WTC11 (cell line): ENCODE measurements around the gene ADAMTS2. TPM values are rescaled to one million over a fixed set of nuclear protein-coding genes. Genes with fewer than 3 reads are reported as not detected.

Experiments
- ATAC-seq: fragments of 200-7000 bp; cut with Tn5 transposase; 2 replicates; pipeline ENCODE4 v1.10.0; 2021; ENCODE audit warnings: mild to moderate bottlenecking, moderate library complexity
- CTCF ChIA-PET: fragments of 300-600 bp; sonication (Branson Sonifier 250); formaldehyde crosslinking; loops from one replicate; lab custom pipeline; 2021; ENCODE audit warnings: antibody characterized with exemption; lab: Charles Lee
- POLR2A ChIA-PET: fragments of 350-600 bp; sonication (Branson Sonifier 250); formaldehyde crosslinking; loops from one replicate; lab custom pipeline; 2021; ENCODE audit warnings: antibody characterized with exemption; lab: Charles Lee
- DNase-seq: peaks from one replicate; pipeline ENCODE4 v3.0.0; 2021; ENCODE audit warnings: low spot score
- H3K27ac Mint-ChIP-seq: 2 replicates; pipeline ENCODE4 v1.8.0; 2021; ENCODE audit warnings: mixed read lengths
- H3K27me3 Mint-ChIP-seq: 2 replicates; pipeline ENCODE4 v1.8.0; 2021; ENCODE audit warnings: low read depth, mild to moderate bottlenecking, moderate library complexity, mixed read lengths
- H3K36me3 Mint-ChIP-seq: 2 replicates; pipeline ENCODE4 v1.8.0; 2021; ENCODE audit warnings: mixed read lengths
- H3K4me1 Mint-ChIP-seq: 2 replicates; pipeline ENCODE4 v1.8.0; 2022; ENCODE audit warnings: mixed read lengths
- H3K4me3 Mint-ChIP-seq: 2 replicates; pipeline ENCODE4 v1.8.0; 2021; ENCODE audit warnings: mild to moderate bottlenecking, moderate library complexity, mixed read lengths
- H3K9me3 Mint-ChIP-seq: 2 replicates; pipeline ENCODE4 v1.8.0; 2021; ENCODE audit warnings: mixed read lengths
- ATF1 ChIP-seq: sonication (generic); formaldehyde crosslinking; IDR thresholded peaks from 2 replicates; pipeline ENCODE4 v1.8.1; 2023; ENCODE audit warnings: mild to moderate bottlenecking, moderate library complexity, missing genetic modification reagents
- ETV6 ChIP-seq: sonication (generic); formaldehyde crosslinking; IDR thresholded peaks from 2 replicates; pipeline ENCODE4 v1.8.1; 2022; ENCODE audit warnings: mild to moderate bottlenecking, missing genetic modification reagents
- GABPB1 ChIP-seq: sonication (generic); formaldehyde crosslinking; IDR thresholded peaks from 2 replicates; pipeline ENCODE4 v1.8.1; 2023; ENCODE audit warnings: mild to moderate bottlenecking, missing genetic modification reagents
- HMGA2 ChIP-seq: fragments of 250-450 bp; sonication (Bioruptor Pico); IDR thresholded peaks from 2 replicates; pipeline ENCODE4 v1.4.0; 2021; ENCODE audit warnings: mild to moderate bottlenecking, moderate library complexity
- IRF2 ChIP-seq: sonication (generic); formaldehyde crosslinking; IDR thresholded peaks from 2 replicates; pipeline ENCODE4 v1.8.0; 2022; ENCODE audit warnings: low read depth, missing genetic modification reagents, borderline replicate concordance
- JUN ChIP-seq: sonication (generic); formaldehyde crosslinking; IDR thresholded peaks from 2 replicates; pipeline ENCODE4 v1.8.0; 2023; ENCODE audit warnings: mild to moderate bottlenecking, missing genetic modification reagents
- MXD4 ChIP-seq: fragments of 250-450 bp; sonication (Bioruptor Pico); IDR thresholded peaks from 2 replicates; pipeline ENCODE4 v1.8.0; 2021; ENCODE audit warnings: mild to moderate bottlenecking, moderate library complexity, borderline replicate concordance
- MYBL2 ChIP-seq: sonication (generic); formaldehyde crosslinking; IDR thresholded peaks from 2 replicates; pipeline ENCODE4 v1.8.1; 2023; ENCODE audit warnings: mild to moderate bottlenecking, moderate library complexity, missing genetic modification reagents
- PRRX2 ChIP-seq: fragments of 250-450 bp; sonication (Bioruptor Pico); IDR thresholded peaks from 2 replicates; pipeline ENCODE4 v1.8.0; 2021; ENCODE audit warnings: mild to moderate bottlenecking
- ZBTB21 ChIP-seq: sonication (generic); formaldehyde crosslinking; IDR thresholded peaks from 2 replicates; pipeline ENCODE4 v1.8.1; 2023; ENCODE audit warnings: mild to moderate bottlenecking, missing genetic modification reagents, borderline replicate concordance
- ZNF219 ChIP-seq: sonication (generic); formaldehyde crosslinking; IDR thresholded peaks from 2 replicates; pipeline ENCODE4 v1.8.0; 2023; ENCODE audit warnings: missing genetic modification reagents, mild to moderate bottlenecking, borderline replicate concordance
- ZNF232 ChIP-seq: sonication (generic); formaldehyde crosslinking; IDR thresholded peaks from 2 replicates; pipeline ENCODE4 v1.8.0; 2022; ENCODE audit warnings: mild to moderate bottlenecking, missing genetic modification reagents
- ZNF425 ChIP-seq: fragments of 250-450 bp; sonication (Bioruptor Pico); conservative IDR thresholded peaks from 2 replicates; pipeline ENCODE4 v1.9.0; 2021; ENCODE audit warnings: mild to moderate bottlenecking
- ZNF532 ChIP-seq: fragments of 250-450 bp; sonication (Bioruptor Pico); IDR thresholded peaks from 2 replicates; pipeline ENCODE4 v1.9.0; 2021; ENCODE audit warnings: mild to moderate bottlenecking, borderline replicate concordance
- total RNA-seq: library from RNA; stranded (reverse); gene quantifications from 3 replicates; pipeline ENCODE4 v1.2.3, GENCODE V29; 2021
- TF ChIP-seq, protein P1 (sequence below): fragments of 250-450 bp; sonication (Bioruptor Pico); IDR thresholded peaks from 2 replicates; pipeline ENCODE4 v1.9.0; 2021; ENCODE audit warnings: moderate library complexity, mild to moderate bottlenecking, inconsistent platforms, borderline replicate concordance

The ADAMTS2 gene
- total RNA-seq, 1 experiment from 2014 or later = 11.2 TPM

- no peak for ATAC-seq
- ChIA-PET CTCF (interaction anchor here (2.6 kb wide), 1 partner anchor 68 kb away, joined by 9 read pairs; no protein-coding TSS in a partner anchor), POLR2A (no interaction called here)
- no peak for DNase-seq
- Mint-ChIP-seq H3K36me3 (no peaks in the 10 kb centered on the region), H3K9me3 (no peaks in the 10 kb centered on the region), H3K4me3 (no peak overlapping the region), H3K27me3 (no peaks in the 10 kb centered on the region), H3K4me1 (0 out of 2 replicates have a peak, but pooled peaks cover 6% of the 10 kb centered on the region)
- no peak for TF ChIP-seq IRF2
- no peak for TF ChIP-seq ETV6 (CRISPR knock-in tag)
- TF ChIP-seq, all 79 proteins: peak for 0
- H3K27ac Mint-ChIP-seq = no peak overlapping the region
These were observed 69.8 kb downstream of the ADAMTS2 start for GRCh38 chr5:179275381-179275878.

- Mint-ChIP-seq H3K9me3 (no peaks in the 10 kb centered on the region), H3K27ac (no peak overlapping the region), H3K4me3 (no peak overlapping the region), H3K36me3 (no peaks in the 10 kb centered on the region), H3K4me1 (0 out of 2 replicates have a peak, but pooled peaks cover 3% of the 10 kb centered on the region), H3K27me3 (no peaks in the 10 kb centered on the region)
- ChIA-PET CTCF (interaction anchor here (0.8 to 2.6 kb wide), 5 partner anchors 13 to 131 kb away, joined by 3 to 9 read pairs (median 3); no protein-coding TSS in a partner anchor), POLR2A (no interaction called here)
- no peak for ATAC-seq
- TF ChIP-seq ZNF425 = no peak
- no peak for TF ChIP-seq ZBTB21
- TF ChIP-seq MXD4 (CRISPR knock-in tag) = no peak
- no peak for DNase-seq
These were observed 70.6 kb downstream of the ADAMTS2 start for GRCh38 chr5:179274321-179275315.

DNA sequence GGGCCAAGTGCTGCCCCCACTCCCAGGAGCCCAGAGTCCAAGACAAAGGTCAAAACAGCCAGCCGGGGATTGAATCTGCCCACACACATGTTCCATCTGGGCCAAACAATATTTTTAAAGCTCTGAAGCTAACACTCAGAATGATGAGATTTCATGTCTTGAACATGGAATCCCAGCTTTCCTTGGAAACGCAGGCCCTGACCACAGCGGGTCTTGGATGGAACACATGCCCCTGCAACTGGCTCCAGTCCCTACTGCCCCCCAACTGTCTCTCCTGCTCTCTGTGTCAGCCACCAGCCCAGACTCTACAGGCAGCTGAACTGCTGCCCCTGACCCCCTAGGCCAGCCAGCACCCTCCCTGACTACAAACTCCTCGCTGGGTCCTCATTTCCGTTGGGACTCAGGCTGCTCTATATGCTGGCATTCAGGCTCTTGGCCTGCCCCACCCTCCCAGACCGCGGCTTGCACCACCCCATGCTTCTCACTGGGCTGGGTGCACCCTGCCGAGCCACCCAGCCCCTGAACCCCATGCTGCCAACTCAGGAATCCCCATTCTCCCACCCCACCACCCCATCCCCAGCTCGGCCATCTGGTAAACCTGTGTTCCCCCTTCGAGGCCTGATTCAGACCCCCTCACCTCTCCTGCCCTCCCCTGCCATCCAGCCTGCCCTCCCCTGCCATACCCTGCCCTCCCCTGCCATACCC, 71.7 kb downstream of the ADAMTS2 start:
- DNase-seq = no peak
- POLR2A ChIA-PET = no interaction called here
- no peak for ATAC-seq
- H3K27me3 Mint-ChIP-seq = no peaks in the 10 kb centered on the region
- no peaks in the 10 kb centered on the region for H3K9me3 Mint-ChIP-seq
- H3K4me1 Mint-ChIP-seq = 0 out of 2 replicates have a peak, but pooled peaks cover 3% of the 10 kb centered on the region
- H3K36me3 Mint-ChIP-seq = no peaks in the 10 kb centered on the region
- TF ChIP-seq ZNF232 (CRISPR knock-in tag) = no peak
- no peak for TF ChIP-seq JUN (CRISPR knock-in tag)
- no peak for TF ChIP-seq PRRX2 (CRISPR knock-in tag)
- TF ChIP-seq, all 79 proteins: peak for 0
- CTCF ChIA-PET = interaction anchor here (0.8 to 1.4 kb wide), 4 partner anchors 12 to 130 kb away, joined by 3 to 4 read pairs (median 3); no protein-coding TSS in a partner anchor
- no peak overlapping the region for H3K4me3 Mint-ChIP-seq
- no peak overlapping the region for H3K27ac Mint-ChIP-seq

- DNase-seq = no peak
- no peak for ATAC-seq
- Mint-ChIP-seq H3K9me3 (no peaks in the 10 kb centered on the region), H3K36me3 (no peaks in the 10 kb centered on the region), H3K4me3 (no peak overlapping the region), H3K27ac (no peak overlapping the region), H3K27me3 (no peaks in the 10 kb centered on the region), H3K4me1 (no peaks in the 10 kb centered on the region)
- no peak for TF ChIP-seq JUN (CRISPR knock-in tag)
- TF ChIP-seq ZNF532 (CRISPR knock-in tag) = no peak
- no peak for TF ChIP-seq GABPB1 (CRISPR knock-in tag)
- TF ChIP-seq ZNF219 (CRISPR knock-in tag) = no peak
- TF ChIP-seq MYBL2 (CRISPR knock-in tag) = no peak
- no peak for TF ChIP-seq HMGA2 (CRISPR knock-in tag)
- TF ChIP-seq ATF1 = no peak
- TF ChIP-seq, protein P1, sequence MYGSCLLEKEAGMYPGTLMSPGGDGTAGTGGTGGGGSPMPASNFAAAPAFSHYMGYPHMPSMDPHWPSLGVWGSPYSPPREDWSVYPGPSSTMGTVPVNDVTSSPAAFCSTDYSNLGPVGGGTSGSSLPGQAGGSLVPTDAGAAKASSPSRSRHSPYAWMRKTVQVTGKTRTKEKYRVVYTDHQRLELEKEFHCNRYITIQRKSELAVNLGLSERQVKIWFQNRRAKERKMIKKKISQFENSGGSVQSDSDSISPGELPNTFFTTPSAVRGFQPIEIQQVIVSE (CRISPR knock-in tag) = no peak
- ChIA-PET POLR2A (no interaction called here), CTCF (interaction anchor here (1.4 kb wide), 1 partner anchor 71 kb away, joined by 3 read pairs; no protein-coding TSS in a partner anchor)
These were observed 72.2 kb downstream of the ADAMTS2 start for GRCh38 chr5:179273073-179273435.
